Pancreas (tissue), 10 donors: ENCODE results near the gene ANKRD17. TPM values are rescaled to one million over a fixed set of nuclear protein-coding genes. Genes with fewer than 3 reads are reported as not detected.

Experiments
- ATAC-seq, 4 donors: fragments of 200-7000 bp; cut with Tn5 transposase; one replicate each; pipeline versions ENCODE4 v1.8.0 to v1.9.1; 2020; ENCODE audit warnings: mild to moderate bottlenecking in 4 of 4, moderate library complexity in 4 of 4
- DNase-seq, 6 donors: peaks; one replicate each; pipeline ENCODE4 v3.0.0-alpha.2; 2020
- FAIRE-seq: peaks from 2 replicates; lab custom pipeline; 2012; peaks lifted over from hg19 to GRCh38; lab: Jason Lieb, UNC
- H3K27ac ChIP-seq, 4 donors: fragments of 200-600 bp; sonication (generic); 1 replicate in 3 of 4; 2 replicates in 1 of 4; pipeline versions ENCODE4 v1.5.0 to v1.8.0; 2020
- H3K27me3 ChIP-seq, 4 donors: fragments of 200-600 bp; one replicate each; pipeline ENCODE4 v1.8.0; 2021
- H3K36me3 ChIP-seq, 3 donors: fragments of 200-600 bp; sonication (generic) in 1 of 3; one replicate each; pipeline versions ENCODE4 v1.5.0 to v1.8.0; 2020 to 2021
- H3K4me1 ChIP-seq, 3 donors: fragments of 200-600 bp; one replicate each; pipeline ENCODE4 v1.8.0; 2021
- H3K4me3 ChIP-seq, 4 donors: fragments of 200-600 bp; sonication (generic) in 2 of 4; one replicate each; pipeline versions ENCODE4 v1.5.0 to v1.8.0; 2020 to 2021
- H3K9me3 ChIP-seq, 4 donors: fragments of 200-600 bp; one replicate each; pipeline ENCODE4 v1.8.0; 2021
- CTCF ChIP-seq, 4 donors: fragments of 200-600 bp; sonication (generic) in 3 of 4; IDR thresholded peaks; one replicate each; pipeline versions ENCODE4 v1.5.0 to v1.8.0; 2021; ENCODE audit warnings: antibody characterized with exemption in 4 of 4
- WGBS, 2 donors: extraction: QIAGEN DNeasy Blood & Tissue Kit; methylation state at CpG; one replicate each; pipeline ENCODE4 v1.1.7; 2013; 5-methylcytosine and 5-hydroxymethylcytosine counted together
- intact Hi-C, 3 donors: fragments of 100-400 bp; cut with DNase I; formaldehyde crosslinking; loops; one replicate each; pipeline versions ENCODE4 v1.11.1 to v1.14.2; 2022
- polyA plus RNA-seq, 2 donors: library from polyadenylated mRNA; stranded (reverse); fragments of 200-250 nt; gene quantifications; one replicate each; pipeline ENCODE4 v1.2.3, GENCODE V29; 2013
- total RNA-seq, 6 donors: library from RNA; stranded (reverse); fragmentation: NEBNext Ultra II Directional in 4 of 6; extraction: Animal tissue kit (Norgen Biotek cat#: 25700) in 4 of 6; gene quantifications; one replicate each; pipeline versions ENCODE4 v1.2.1 to v1.2.4, GENCODE V29; 2021 to 2023
- donor health status: healthy with polysubstance abuse.
- donor health status: DM: no; HTN: no; CAD: no; lungs with moderate emphysema.
- donor health status: DM: no; HTN: no; CAD: no.
- donor health status: control.
- donor health status: control.
- donor health status: Bipolar disorder and iron deficiency.
- donor health status: DM: yes; HTN: yes; CAD: no.
- donor health status: DM: no; HTN: no; CAD: no.
- donor health status: DM: no; HTN: no; CAD: no.
- donor health status: DM: yes; HTN: yes; CAD: no.

The ANKRD17 gene
- total and polyA plus RNA-seq, 8 donors: 7.7 to 45.8 (median 31.0) TPM

GRCh38 chr4:73187325-73187724 lies 71.3 kb downstream of the ANKRD17 start:
- no peak for TF ChIP-seq CTCF (IDR thresholded peaks at IDR 0.05)
- ATAC-seq: no peak
- DNase-seq: no peak
- Histone ChIP-seq H3K9me3 (no peaks in the 10 kb centered on the region), H3K4me1 (no peaks in the 10 kb centered on the region), H3K4me3 (no peak overlapping the region), H3K27me3 (no peaks in the 10 kb centered on the region), H3K27ac (no peak overlapping the region), H3K36me3 (no peaks in the 10 kb centered on the region)
- 87 to 93% methylated on average over 4 of the region's 4 CpGs for WGBS, 2 donors
- intact Hi-C loops: no loop called here
- FAIRE-seq: no peak

DNA sequence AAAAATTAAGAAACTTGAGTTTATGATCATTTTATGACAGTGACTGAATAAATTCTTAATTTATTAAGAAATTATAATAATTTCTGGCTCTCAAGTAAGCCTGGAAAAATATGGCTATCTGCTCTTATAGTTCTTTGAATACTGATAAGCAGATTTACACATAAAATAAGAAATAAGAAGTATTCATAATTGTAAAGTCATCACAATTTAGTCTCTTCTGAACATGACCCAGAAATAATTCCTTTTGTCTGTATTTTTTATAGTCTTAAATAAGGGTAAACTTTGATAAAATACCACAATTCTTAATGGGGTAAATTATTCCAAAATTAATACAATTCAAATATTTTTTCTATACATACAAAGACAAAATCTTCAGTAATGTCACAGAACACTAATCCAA lies 72.7 kb downstream of the ANKRD17 start:
- H3K9me3 ChIP-seq: no peaks in the 10 kb centered on the region
- intact Hi-C loops: no loop called here
- H3K27ac ChIP-seq: no peak overlapping the region
- no peak for FAIRE-seq
- no peak for TF ChIP-seq CTCF (IDR thresholded peaks at IDR 0.05)
- H3K27me3 ChIP-seq: no peaks in the 10 kb centered on the region
- peaks cover 0 to 3% (median 0%) of the 10 kb centered on the region in 3 donors for H3K4me1 ChIP-seq
- H3K4me3 ChIP-seq: no peak overlapping the region
- no peak for DNase-seq
- H3K36me3 ChIP-seq: no peaks in the 10 kb centered on the region
- no peak for ATAC-seq

DNA sequence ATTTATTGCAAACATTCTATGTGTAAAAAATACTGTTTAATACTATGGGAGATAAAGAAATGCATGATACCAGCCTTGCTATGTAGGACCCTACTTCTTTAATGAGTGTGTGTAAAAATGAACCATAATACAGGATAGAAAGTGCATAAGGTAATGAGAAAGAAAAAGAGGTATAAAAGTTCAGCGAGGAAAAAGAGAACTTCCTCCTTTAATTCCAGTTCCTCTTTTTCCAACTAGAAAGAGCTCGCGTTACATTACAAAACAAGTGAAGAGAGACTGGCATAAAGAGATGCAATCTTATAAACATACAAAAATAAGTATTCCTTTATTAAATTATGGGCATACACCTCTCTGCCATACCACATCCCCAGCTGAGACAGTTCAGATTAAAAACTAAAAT lies 77.4 kb downstream of the ANKRD17 start:
- no peak for FAIRE-seq
- WGBS, 2 donors: 91 to 93% methylated on average over 3 of the region's 3 CpGs
- intact Hi-C loops: no loop called here

GRCh38 chr4:73178389-73178788 lies 80.2 kb downstream of the ANKRD17 start:
- Histone ChIP-seq H3K27me3 (no peaks in the 10 kb centered on the region), H3K4me3 (no peak overlapping the region), H3K4me1 (peaks cover 5 to 27% (median 15%) of the 10 kb centered on the region in 3 donors), H3K36me3 (no peaks in the 10 kb centered on the region), H3K27ac (no peak overlapping the region), H3K9me3 (no peaks in the 10 kb centered on the region)
- intact Hi-C loops: no loop called here
- 68 to 71% methylated on average over 5 of the region's 5 CpGs for WGBS, 2 donors
- FAIRE-seq: no peak
- TF ChIP-seq CTCF (IDR thresholded peaks at IDR 0.05): no peak
- no peak for DNase-seq
- no peak for ATAC-seq

More for the DNA sequence above, 77.4 kb downstream of the ANKRD17 start:
- TF ChIP-seq CTCF (IDR thresholded peaks at IDR 0.05): no peak
- Histone ChIP-seq H3K4me3 (no peak overlapping the region), H3K27ac (no peak overlapping the region), H3K27me3 (no peaks in the 10 kb centered on the region), H3K36me3 (no peaks in the 10 kb centered on the region), H3K9me3 (no peaks in the 10 kb centered on the region), H3K4me1 (peaks cover 5 to 27% (median 15%) of the 10 kb centered on the region in 3 donors)
- ATAC-seq (no peak), DNase-seq (no peak)

DNA sequence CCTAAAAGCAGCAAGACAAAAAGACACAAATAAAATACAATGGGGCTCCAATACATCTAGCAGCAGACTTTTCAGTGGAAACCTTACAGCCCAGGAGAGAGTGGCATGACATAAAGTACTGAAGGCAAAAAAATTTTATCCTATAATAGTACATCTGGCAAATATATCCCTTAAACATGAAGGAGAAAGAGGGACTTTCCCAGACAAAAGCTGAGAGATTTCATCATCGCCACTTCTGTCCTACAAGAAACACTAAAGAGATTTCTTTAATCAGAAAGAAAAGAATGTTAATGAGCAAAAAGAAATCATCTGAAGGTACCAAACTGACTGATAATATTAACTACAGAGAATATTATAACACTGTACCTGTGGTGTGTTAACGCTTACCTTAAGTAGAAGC lies 86.4 kb downstream of the ANKRD17 start:
- TF ChIP-seq CTCF (IDR thresholded peaks at IDR 0.05): no peak
- intact Hi-C loops: no loop called here
- no peak overlapping the region for H3K27ac ChIP-seq
- no peak overlapping the region for H3K4me3 ChIP-seq
- peaks cover 0 to 10% (median 0%) of the 10 kb centered on the region in 3 donors for H3K36me3 ChIP-seq
- H3K27me3 ChIP-seq: no peaks in the 10 kb centered on the region
- H3K9me3 ChIP-seq: no peaks in the 10 kb centered on the region
- no peaks in the 10 kb centered on the region for H3K4me1 ChIP-seq
- ATAC-seq: no peak
- no peak for FAIRE-seq
- WGBS, 2 donors: 96 to 100% methylated on average over 2 of the region's 2 CpGs
- DNase-seq: no peak
